Left ventricle myocardium inferior (tissue), 1 donor: Measurements from ENCODE around the gene NCLN. TPM values are rescaled to one million over a fixed set of nuclear protein-coding genes. Genes with fewer than 3 reads are reported as not detected.
"Not testable (repeated sequence)": the region's sequence is repeated elsewhere in the genome, so short reads cannot be mapped to it uniquely, and the experiment has no call there.

Experiments
- DNase-seq: peaks from one replicate; pipeline ENCODE4 v3.0.0-alpha.2; 2020
- H3K27ac ChIP-seq: fragments of 200-600 bp; replicated peaks from 2 replicates; pipeline ENCODE4 v1.8.0; 2021
- H3K27me3 ChIP-seq: fragments of 200-600 bp; 2 replicates; pipeline ENCODE4 v1.8.0; 2021; ENCODE audit warnings: low read depth
- H3K36me3 ChIP-seq: fragments of 200-600 bp; 2 replicates; pipeline ENCODE4 v1.8.0; 2021
- H3K4me1 ChIP-seq: fragments of 200-600 bp; 2 replicates; pipeline ENCODE4 v1.8.0; 2021
- H3K4me3 ChIP-seq: fragments of 200-600 bp; 2 replicates; pipeline ENCODE4 v1.8.0; 2021; ENCODE audit warnings: mild to moderate bottlenecking, moderate library complexity
- H3K9me3 ChIP-seq: fragments of 200-600 bp; replicated peaks from 2 replicates; pipeline ENCODE4 v1.8.0; 2021
- CTCF ChIP-seq: fragments of 200-600 bp; IDR thresholded peaks from 2 replicates; pipeline ENCODE4 v1.8.0; 2021; ENCODE audit warnings: antibody characterized with exemption, mild to moderate bottlenecking, borderline replicate concordance
- intact Hi-C: fragments of 100-400 bp; cut with micrococcal nuclease; formaldehyde crosslinking; loops from one replicate; pipeline ENCODE4 v1.11.0; 2022
- total RNA-seq: library from RNA; stranded (reverse); fragmentation: NEBNext Ultra II Directional; extraction: Animal tissue kit (Norgen Biotek cat#: 25700); gene quantifications from one replicate; pipeline ENCODE4 v1.2.1, GENCODE V29; 2021
- donor health status: DM: no; HTN: yes; CAD: no; lungs with severe emphysema.

Gene NCLN
- total RNA-seq, 1 donor from 2014 or later, result 28.3 TPM

DNA sequence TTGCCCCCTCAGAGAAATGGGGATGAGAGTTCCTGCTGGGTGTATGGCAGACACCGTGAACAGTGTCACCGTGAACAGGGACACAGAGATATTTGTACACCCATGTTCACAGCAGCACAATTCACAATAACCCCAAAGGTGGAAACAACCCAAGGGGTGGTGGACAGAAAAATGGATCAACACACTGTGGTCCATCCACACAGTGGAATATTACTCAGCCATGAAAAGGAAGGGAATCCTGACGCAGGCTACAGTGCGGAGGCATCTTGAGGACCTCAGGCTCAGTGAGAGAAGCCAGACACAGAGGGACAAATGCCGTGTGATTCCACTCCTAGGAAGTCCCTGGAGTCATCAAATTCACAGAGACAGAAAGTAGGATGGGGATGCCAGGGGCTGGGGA lies 31.1 kb downstream of the NCLN start:
- H3K4me3 ChIP-seq, result no peak overlapping the region

DNA sequence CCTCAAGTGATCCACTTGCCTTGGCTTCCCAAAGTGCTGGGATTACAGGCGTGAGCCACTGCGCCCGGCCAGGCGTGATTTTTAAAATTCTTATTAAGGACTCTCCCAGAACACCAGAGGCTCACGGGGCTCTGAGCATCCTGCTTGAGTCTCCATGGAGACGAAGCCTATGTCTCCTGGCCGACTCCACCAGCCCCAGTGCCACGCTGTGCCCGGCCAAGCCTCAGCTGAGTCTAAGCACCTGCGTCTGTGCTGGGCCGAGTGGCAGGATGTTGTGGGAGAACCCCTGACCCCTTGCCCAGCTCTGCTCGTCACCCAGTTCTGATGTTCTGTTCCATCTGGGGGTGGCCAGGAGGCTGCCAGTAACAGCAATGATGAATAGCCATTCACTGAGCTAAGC lies 34.8 kb downstream of the NCLN start:
- Histone ChIP-seq H3K27ac (no peak overlapping the region), H3K4me1 (peaks cover 7% of the 10 kb centered on the region), H3K9me3 (no peaks in the 10 kb centered on the region), H3K4me3 (no peak overlapping the region), H3K36me3 (no peaks in the 10 kb centered on the region), H3K27me3 (peaks cover 69% of the 10 kb centered on the region)
- intact Hi-C loops, result no loop called here
- no peak for TF ChIP-seq CTCF
- no peak for DNase-seq

More for the DNA sequence above, 31.1 kb downstream of the NCLN start:
- Histone ChIP-seq H3K4me1 (no peaks in the 10 kb centered on the region), H3K36me3 (no peaks in the 10 kb centered on the region), H3K9me3 (no peaks in the 10 kb centered on the region), H3K27ac (no peak overlapping the region), H3K27me3 (peaks cover 34% of the 10 kb centered on the region)
- DNase-seq, result no peak
- intact Hi-C loops, result no loop called here
- no peak for TF ChIP-seq CTCF

DNA sequence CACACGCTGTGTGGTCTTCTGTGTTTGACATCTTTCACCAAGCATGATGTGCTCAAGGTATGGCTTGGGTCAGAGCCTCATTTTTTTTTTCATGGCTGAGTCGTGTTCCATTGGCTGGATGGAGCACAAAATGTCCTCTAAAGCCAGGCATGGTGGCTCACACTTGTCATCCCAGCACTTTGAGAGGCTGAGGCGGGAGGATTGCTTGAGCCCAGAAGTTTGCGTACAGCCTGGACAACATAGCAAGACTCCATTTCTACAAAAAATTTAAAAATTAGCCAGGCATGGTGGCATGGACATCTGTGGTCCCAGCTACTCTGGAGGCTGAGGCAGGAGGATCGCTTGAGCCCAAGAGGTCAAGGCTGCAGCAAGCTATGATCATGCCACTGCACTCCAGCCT lies 35.8 kb downstream of the NCLN start:
- H3K9me3 ChIP-seq, H3K4me3 ChIP-seq, H3K4me1 ChIP-seq, intact Hi-C loops, H3K27ac ChIP-seq, H3K36me3 ChIP-seq, DNase-seq: not testable (repeated sequence)
- peaks cover 77% of the 10 kb centered on the region for H3K27me3 ChIP-seq

- no peak for DNase-seq
- intact Hi-C loops, result no loop called here
- no peaks in the 10 kb centered on the region for H3K36me3 ChIP-seq
- H3K4me3 ChIP-seq, result no peak overlapping the region
- H3K27ac ChIP-seq, result no peak overlapping the region
- peaks cover 7% of the 10 kb centered on the region for H3K4me1 ChIP-seq
- no peak for TF ChIP-seq CTCF
- no peaks in the 10 kb centered on the region for H3K9me3 ChIP-seq
- H3K27me3 ChIP-seq, result peaks cover 89% of the 10 kb centered on the region
Measured at GRCh38 chr19:3222709-3223108, 37.0 kb downstream of the NCLN start.

- Histone ChIP-seq H3K9me3 (no peaks in the 10 kb centered on the region), H3K4me3 (peak within 1 kb of the TSS; percentile 47), H3K27me3 (peaks cover 96% of the 10 kb centered on the region), H3K4me1 (peaks cover 7% of the 10 kb centered on the region), H3K27ac (no peak within 1 kb of the TSS), H3K36me3 (no peaks in the 10 kb centered on the region)
- peak; percentile 38 for DNase-seq
- peak; percentile 70 for TF ChIP-seq CTCF
- intact Hi-C loops, result no loop called here
Measured at GRCh38 chr19:3224346-3225168, 38.8 kb downstream of the NCLN start, which contains the start of gene CELF5. Gene CELF5 (plus strand): TSS chr19:3224661. CDS start chr19:3224740, 79 bp downstream.

- H3K27ac ChIP-seq, result no peak overlapping the region
- no peak overlapping the region for H3K4me3 ChIP-seq
- TF ChIP-seq CTCF, result no peak
- peaks cover 7% of the 10 kb centered on the region for H3K4me1 ChIP-seq
- H3K36me3 ChIP-seq, result no peaks in the 10 kb centered on the region
- intact Hi-C loops, result no loop called here
- peaks cover 96% of the 10 kb centered on the region for H3K27me3 ChIP-seq
- DNase-seq, result no peak
- no peaks in the 10 kb centered on the region for H3K9me3 ChIP-seq
Measured at GRCh38 chr19:3225169-3225485, 39.4 kb downstream of the NCLN start.
